IgD-negative memory B cell (primary cell): Measurements from ENCODE around the gene KLHL26. TPM values are rescaled to one million over a fixed set of nuclear protein-coding genes. Genes with fewer than 3 reads are reported as not detected.
"Not testable (repeated sequence)": the region's sequence is repeated elsewhere in the genome, so short reads cannot be mapped to it uniquely, and the experiment has no call there.

ENCODE experiments used
- H3K27ac Mint-ChIP-seq, 3 donors: one replicate each; pipeline ENCODE4 v1.8.0; 2020 to 2022; ENCODE audit warnings: mild to moderate bottlenecking in 3 of 3, mixed read lengths in 3 of 3, moderate library complexity in 1 of 3
- H3K27me3 Mint-ChIP-seq: one replicate; pipeline ENCODE4 v1.8.0; 2021; ENCODE audit warnings: mixed read lengths
- H3K36me3 Mint-ChIP-seq: one replicate; pipeline ENCODE4 v1.8.0; 2020; ENCODE audit warnings: mild to moderate bottlenecking, mixed read lengths
- H3K4me1 Mint-ChIP-seq, 3 donors: one replicate each; pipeline ENCODE4 v1.8.0; 2020 to 2022; ENCODE audit warnings: mixed read lengths in 3 of 3, mild to moderate bottlenecking in 1 of 3
- H3K4me3 Mint-ChIP-seq, 4 donors: one replicate each; pipeline ENCODE4 v1.8.0; 2020 to 2022; ENCODE audit warnings: mild to moderate bottlenecking in 4 of 4, mixed read lengths in 4 of 4, moderate library complexity in 3 of 4
- H3K9me3 Mint-ChIP-seq, 3 donors: one replicate each; pipeline ENCODE4 v1.8.0; 2020 to 2021; ENCODE audit warnings: mixed read lengths in 3 of 3, mild to moderate bottlenecking in 1 of 3
- polyA plus RNA-seq: library from polyadenylated mRNA; unstranded; fragments of 300-500 nt; fragmentation: Illumina TruSeq; gene quantifications from one replicate; pipeline ENCODE4 v1.2.3, GENCODE V29; 2021

KLHL26 gene
- polyA plus RNA-seq, 1 donor from 2014 or later: 3.2 TPM

GRCh38 chr19:18668252-18668631 is 31.4 kb downstream of the KLHL26 start:
- H3K27ac Mint-ChIP-seq: no peak overlapping the region
- no peaks in the 10 kb centered on the region for H3K9me3 Mint-ChIP-seq
- no peaks in the 10 kb centered on the region for H3K27me3 Mint-ChIP-seq
- H3K36me3 Mint-ChIP-seq: peaks cover 7% of the 10 kb centered on the region
- H3K4me3 Mint-ChIP-seq: no peak overlapping the region
- H3K4me1 Mint-ChIP-seq: peaks cover 2 to 3% (median 3%) of the 10 kb centered on the region in 3 donors

GRCh38 chr19:18668744-18669523 is 32.1 kb downstream of the KLHL26 start:
- Mint-ChIP-seq H3K36me3 (peaks cover 7% of the 10 kb centered on the region), H3K27me3 (no peaks in the 10 kb centered on the region), H3K9me3 (no peaks in the 10 kb centered on the region), H3K4me1 (peaks cover 0 to 3% (median 2%) of the 10 kb centered on the region in 3 donors), H3K27ac (no peak overlapping the region), H3K4me3 (no peak overlapping the region)

GRCh38 chr19:18669524-18669817 is 32.6 kb downstream of the KLHL26 start:
- no peak overlapping the region for H3K27ac Mint-ChIP-seq
- H3K27me3 Mint-ChIP-seq: no peaks in the 10 kb centered on the region
- H3K9me3 Mint-ChIP-seq: no peaks in the 10 kb centered on the region
- H3K4me3 Mint-ChIP-seq: no peak overlapping the region
- H3K4me1 Mint-ChIP-seq: peaks cover 0 to 3% (median 2%) of the 10 kb centered on the region in 3 donors
- peaks cover 7% of the 10 kb centered on the region for H3K36me3 Mint-ChIP-seq

- peaks cover 0 to 3% (median 3%) of the 10 kb centered on the region in 3 donors for H3K4me1 Mint-ChIP-seq
- peak overlapping the region in 1 of 3 donors; percentile 63 for H3K27ac Mint-ChIP-seq
- H3K9me3 Mint-ChIP-seq: no peaks in the 10 kb centered on the region
- H3K36me3 Mint-ChIP-seq: peaks cover 7% of the 10 kb centered on the region
- H3K4me3 Mint-ChIP-seq: no peak overlapping the region
- no peaks in the 10 kb centered on the region for H3K27me3 Mint-ChIP-seq
These were observed 33.1 kb downstream of the KLHL26 start for GRCh38 chr19:18669883-18670282.

DNA sequence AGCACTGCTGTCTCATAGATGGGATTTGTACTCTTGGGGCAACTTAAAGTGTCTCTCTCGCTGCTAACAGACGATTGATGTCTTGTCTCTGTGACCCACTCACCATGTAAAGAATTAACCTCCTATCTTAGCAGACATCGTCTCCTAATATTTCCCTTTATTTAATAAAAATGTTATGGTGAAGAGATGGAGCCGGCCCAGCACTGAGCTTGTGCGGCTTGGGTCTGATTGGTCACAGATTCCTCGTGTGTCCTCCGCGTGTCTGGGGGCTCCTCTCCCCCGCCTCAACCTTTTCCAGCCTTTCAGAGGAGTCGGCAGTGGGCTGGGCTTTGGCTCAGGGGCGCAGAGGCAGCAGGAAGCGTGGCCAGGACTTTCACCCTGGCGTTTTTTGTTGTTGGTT is 33.5 kb downstream of the KLHL26 start:
- no peaks in the 10 kb centered on the region for H3K9me3 Mint-ChIP-seq
- H3K27ac Mint-ChIP-seq: no peak overlapping the region
- H3K4me1 Mint-ChIP-seq: peaks cover 0 to 3% (median 3%) of the 10 kb centered on the region in 3 donors
- H3K27me3 Mint-ChIP-seq: no peaks in the 10 kb centered on the region
- H3K36me3 Mint-ChIP-seq: peaks cover 7% of the 10 kb centered on the region
- no peak overlapping the region for H3K4me3 Mint-ChIP-seq

DNA sequence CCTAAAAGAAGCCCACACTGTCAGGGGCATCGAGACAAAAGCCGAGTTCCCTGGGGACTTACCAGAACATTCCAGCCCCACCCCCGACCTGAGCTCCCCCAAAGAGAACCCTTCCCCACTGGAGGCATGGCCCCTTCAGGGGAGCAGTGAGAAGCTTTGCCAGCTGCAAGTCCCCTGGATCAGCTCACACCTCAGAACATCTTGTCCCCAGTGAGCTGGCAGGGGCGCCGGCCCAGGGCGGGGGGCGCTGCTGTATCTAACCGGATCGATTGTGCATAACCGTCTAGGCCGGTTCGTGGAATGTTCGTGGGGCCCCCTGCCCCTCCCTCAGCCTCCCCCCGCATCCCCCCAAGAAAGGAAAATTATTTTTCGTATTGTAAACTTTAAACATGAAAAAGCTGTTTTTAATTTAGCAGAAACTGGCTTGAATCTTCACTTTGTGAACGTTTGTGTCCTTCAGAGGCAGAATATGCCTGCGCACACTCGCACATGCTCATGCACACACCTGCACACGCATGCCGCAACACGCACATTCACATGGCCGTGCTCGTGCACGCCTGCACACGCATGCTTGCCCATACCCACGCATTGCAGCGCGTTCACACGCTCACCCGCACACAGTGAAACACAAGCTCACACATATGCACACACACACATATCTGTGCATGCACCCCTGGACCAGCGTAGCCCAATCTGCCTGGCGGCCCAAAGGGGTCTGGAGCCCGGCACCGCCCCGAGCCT is 34.6 kb downstream of the KLHL26 start:
- H3K27ac Mint-ChIP-seq: no peak overlapping the region
- H3K4me1 Mint-ChIP-seq: peaks cover 0 to 3% (median 3%) of the 10 kb centered on the region in 3 donors
- H3K4me3 Mint-ChIP-seq: no peak overlapping the region
- H3K36me3 Mint-ChIP-seq: peaks cover 7% of the 10 kb centered on the region
- no peaks in the 10 kb centered on the region for H3K27me3 Mint-ChIP-seq
- no peaks in the 10 kb centered on the region for H3K9me3 Mint-ChIP-seq

DNA sequence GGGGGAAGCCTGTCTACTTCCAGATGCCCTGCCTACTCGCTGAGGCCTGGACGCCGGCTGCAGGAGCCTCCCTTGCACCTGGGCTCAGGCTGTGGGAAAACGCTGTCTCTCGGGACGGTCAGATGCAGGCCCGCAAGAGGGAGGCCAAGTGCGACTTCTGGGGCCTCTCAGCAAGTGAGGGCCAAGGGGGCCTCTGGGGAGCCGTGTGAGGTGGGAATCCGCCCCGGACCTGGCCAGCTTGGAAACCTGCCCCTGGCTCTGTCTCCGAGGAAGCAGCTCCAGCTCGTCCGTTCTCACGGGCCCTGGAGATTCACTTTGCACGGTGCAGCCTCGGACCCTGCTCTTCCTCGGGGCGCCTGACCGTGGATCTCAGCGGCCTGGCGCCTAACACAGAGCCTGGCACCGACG is 35.2 kb downstream of the KLHL26 start:
- Mint-ChIP-seq H3K27me3 (peaks cover 1% of the 10 kb centered on the region), H3K4me3 (no peak overlapping the region), H3K9me3 (no peaks in the 10 kb centered on the region), H3K36me3 (peaks cover 7% of the 10 kb centered on the region), H3K27ac (no peak overlapping the region), H3K4me1 (peaks cover 0 to 3% (median 3%) of the 10 kb centered on the region in 3 donors)

DNA sequence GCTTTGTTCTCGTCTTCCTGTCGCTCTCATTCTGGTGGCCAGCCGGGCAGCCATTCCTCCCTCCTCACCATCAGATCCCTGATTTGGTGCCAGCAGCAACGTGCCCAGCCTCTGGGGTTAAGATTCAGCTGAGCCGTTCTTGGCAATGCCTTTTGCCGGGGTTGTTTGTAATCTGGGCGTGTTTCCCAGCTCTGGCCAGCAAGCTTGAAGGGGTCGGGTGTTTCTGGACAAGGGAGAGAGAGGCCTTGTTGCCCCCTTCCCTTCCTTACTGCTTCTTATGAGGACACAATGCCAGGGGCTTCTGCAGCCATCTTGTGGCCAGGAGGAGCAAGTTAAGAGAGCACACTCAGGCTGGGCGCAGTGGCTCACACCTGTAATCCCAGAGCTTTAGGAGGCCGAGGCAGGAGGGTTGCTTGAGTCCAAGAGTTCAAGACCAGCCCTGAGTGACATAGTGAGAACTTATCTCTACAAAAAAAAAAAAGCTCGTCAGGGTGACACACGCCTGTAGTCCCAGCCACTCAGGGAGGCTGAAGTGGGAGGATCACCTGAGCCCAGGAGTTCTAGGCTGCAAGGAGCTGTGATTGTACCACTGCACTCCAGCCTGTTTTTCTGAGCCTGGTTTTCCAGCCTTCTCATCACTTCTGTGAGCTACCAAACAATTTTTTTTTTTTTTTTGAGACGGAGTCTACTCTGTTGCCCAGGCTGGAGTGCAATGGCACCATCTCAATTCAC is 35.9 kb downstream of the KLHL26 start:
- H3K9me3 Mint-ChIP-seq: no peaks in the 10 kb centered on the region
- peaks cover 5% of the 10 kb centered on the region for H3K27me3 Mint-ChIP-seq
- peaks cover 0 to 3% (median 1%) of the 10 kb centered on the region in 3 donors for H3K4me1 Mint-ChIP-seq
- peaks cover 7% of the 10 kb centered on the region for H3K36me3 Mint-ChIP-seq
- H3K27ac Mint-ChIP-seq: no peak overlapping the region
- H3K4me3 Mint-ChIP-seq: no peak overlapping the region

DNA sequence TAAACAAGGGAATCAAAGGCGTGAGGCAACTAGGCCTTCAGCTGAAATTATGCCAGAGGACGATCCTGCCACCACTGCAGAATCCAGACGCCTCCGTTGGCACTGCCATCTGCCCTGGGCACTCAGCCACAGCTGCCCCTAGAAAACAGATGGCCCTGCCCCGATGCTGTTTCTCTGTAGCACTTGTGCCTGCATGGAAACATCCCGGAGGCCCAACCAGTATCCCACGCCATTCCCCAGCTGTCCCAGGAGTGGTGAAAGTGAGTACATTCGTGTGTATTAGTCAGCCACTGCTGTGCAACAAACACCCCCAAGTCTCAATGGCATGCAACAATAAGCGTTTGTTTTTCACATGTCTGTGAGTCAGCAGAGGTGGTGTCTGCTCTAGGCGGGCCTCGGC is 37.8 kb downstream of the KLHL26 start:
- peaks cover 0 to 3% (median 1%) of the 10 kb centered on the region in 3 donors for H3K4me1 Mint-ChIP-seq
- peaks cover 6% of the 10 kb centered on the region for H3K36me3 Mint-ChIP-seq
- H3K27me3 Mint-ChIP-seq: peaks cover 5% of the 10 kb centered on the region
- H3K4me3 Mint-ChIP-seq: no peak overlapping the region
- no peak overlapping the region for H3K27ac Mint-ChIP-seq
- H3K9me3 Mint-ChIP-seq: no peaks in the 10 kb centered on the region

DNA sequence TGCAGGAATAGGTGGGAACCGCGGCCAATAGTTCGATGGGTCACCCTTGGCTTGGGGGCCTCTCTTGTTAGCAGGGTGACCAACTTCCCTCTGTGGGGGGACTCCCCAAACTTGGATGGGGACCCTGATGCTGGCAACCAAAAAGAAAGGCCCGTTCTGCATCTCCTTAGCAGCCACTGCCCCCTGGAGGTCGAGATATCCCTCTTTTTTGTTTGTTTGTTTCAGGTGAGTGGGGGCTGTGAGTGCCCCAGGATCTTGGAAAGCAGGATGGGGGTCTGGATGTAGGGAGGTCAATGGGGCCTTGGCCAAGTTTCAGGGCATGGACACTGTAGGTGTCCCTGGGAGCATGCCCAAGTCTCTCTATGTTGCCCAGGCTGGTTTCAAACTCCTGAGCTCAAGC is 39.0 kb downstream of the KLHL26 start:
- Mint-ChIP-seq H3K27me3 (peaks cover 5% of the 10 kb centered on the region), H3K36me3 (no peaks in the 10 kb centered on the region), H3K4me1 (peaks cover 0 to 2% (median 0%) of the 10 kb centered on the region in 3 donors), H3K4me3 (peak overlapping the region in 1 of 4 donors; percentile 17), H3K9me3 (no peaks in the 10 kb centered on the region), H3K27ac (no peak overlapping the region)

GRCh38 chr19:18676692-18677091 is 39.9 kb downstream of the KLHL26 start:
- Mint-ChIP-seq H3K4me1 (peaks cover 0 to 2% (median 0%) of the 10 kb centered on the region in 3 donors), H3K36me3 (no peaks in the 10 kb centered on the region), H3K27ac (peak overlapping the region in 1 of 3 donors; percentile 40), H3K9me3 (no peaks in the 10 kb centered on the region), H3K27me3 (peaks cover 5% of the 10 kb centered on the region), H3K4me3 (peak overlapping the region in 1 of 4 donors; percentile 48)

DNA sequence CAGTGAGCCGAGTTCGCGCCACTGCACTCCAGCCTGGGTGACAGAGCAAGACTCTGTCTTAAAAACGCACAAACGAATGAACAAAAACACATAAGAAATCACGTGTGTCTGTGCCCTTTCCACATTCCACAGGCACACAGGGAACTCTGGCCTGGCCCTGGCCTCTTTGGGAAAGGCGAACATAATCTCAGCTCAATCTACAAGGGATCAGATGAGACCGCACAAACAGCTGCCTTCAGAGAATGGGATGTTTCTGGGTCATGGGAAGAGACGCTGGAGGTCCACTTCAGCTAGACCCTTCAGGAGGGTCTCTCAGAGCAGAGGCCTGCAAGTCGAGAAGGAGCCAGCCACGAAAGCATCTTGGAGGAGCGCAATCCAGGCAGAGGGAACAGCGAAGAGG is 40.3 kb downstream of the KLHL26 start:
- H3K9me3 Mint-ChIP-seq: no peaks in the 10 kb centered on the region
- no peaks in the 10 kb centered on the region for H3K36me3 Mint-ChIP-seq
- peak overlapping the region in 1 of 3 donors; percentile 40 for H3K27ac Mint-ChIP-seq
- H3K27me3 Mint-ChIP-seq: peaks cover 5% of the 10 kb centered on the region
- peak overlapping the region in 1 of 4 donors; percentile 48 for H3K4me3 Mint-ChIP-seq
- peaks cover 0 to 2% (median 0%) of the 10 kb centered on the region in 3 donors for H3K4me1 Mint-ChIP-seq

GRCh38 chr19:18680148-18680547 is 43.3 kb downstream of the KLHL26 start:
- not testable (repeated sequence) for H3K4me1 Mint-ChIP-seq, H3K9me3 Mint-ChIP-seq, H3K27me3 Mint-ChIP-seq, H3K4me3 Mint-ChIP-seq, H3K36me3 Mint-ChIP-seq
- H3K27ac Mint-ChIP-seq: peak overlapping the region in 2 of 3 donors; percentile 31 to 42

DNA sequence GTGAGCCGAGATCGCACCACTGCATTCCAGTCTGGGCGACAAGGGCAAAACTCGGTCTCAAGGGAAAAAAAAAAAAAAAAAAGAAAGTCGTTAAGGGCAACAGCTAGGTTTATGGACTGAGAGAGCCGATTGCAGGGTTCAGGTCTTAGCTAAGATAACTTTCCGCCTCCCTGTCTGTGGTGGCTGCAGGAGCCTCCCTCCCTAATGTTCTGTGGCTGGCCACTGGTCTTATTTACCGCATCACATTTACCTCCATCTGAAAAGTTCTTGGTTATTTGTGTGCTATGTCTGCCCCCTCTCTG is 45.9 kb downstream of the KLHL26 start:
- Mint-ChIP-seq H3K27ac (peak overlapping the region; percentile 28 to 95 (median 76)), H3K4me3 (peak overlapping the region; percentile 26 to 93 (median 86)), H3K4me1 (peaks cover 0 to 11% (median 11%) of the 10 kb centered on the region in 3 donors), H3K36me3 (no peaks in the 10 kb centered on the region), H3K9me3 (no peaks in the 10 kb centered on the region), H3K27me3 (no peaks in the 10 kb centered on the region)
